HEK293 (cell line): ENCODE data around the gene DGCR6L.
"Not testable (repeated sequence)": the region's sequence is repeated elsewhere in the genome, so short reads cannot be mapped to it uniquely, and the experiment has no call there.

Experiments used
- CTCF ChIP-seq: fragments of 450-650 bp; formaldehyde crosslinking; IDR thresholded peaks from 2 replicates; pipeline ENCODE4 v1.5.1; 2016; ENCODE audit warnings: missing biosample characterization, missing genetic modification characterization
- PBX3 ChIP-seq: sonication (generic); formaldehyde crosslinking; IDR thresholded peaks from 2 replicates; pipeline ENCODE4 v1.8.1; 2022; ENCODE audit warnings: mild to moderate bottlenecking, moderate library complexity, missing genetic modification reagents
- ZBTB11 ChIP-seq: fragments of 450-650 bp; formaldehyde crosslinking; conservative IDR thresholded peaks from 2 replicates; pipeline ENCODE4 v1.5.1; 2016; ENCODE audit warnings: low read depth, missing biosample characterization, missing genetic modification characterization
- ZBTB20 ChIP-seq: fragments of 450-650 bp; formaldehyde crosslinking; IDR thresholded peaks from 2 replicates; pipeline ENCODE4 v1.5.1; 2016; ENCODE audit warnings: missing biosample characterization, missing genetic modification characterization
- ZNF169 ChIP-seq: fragments of 450-650 bp; formaldehyde crosslinking; IDR thresholded peaks from 2 replicates; pipeline ENCODE4 v1.5.1; 2016; ENCODE audit warnings: missing biosample characterization, missing genetic modification characterization
- ZNF274 ChIP-seq, 2 experiments: fragments of 200-500 bp in 1 of 2; fragments of 450-650 bp in 1 of 2; sonication (Bioruptor generic) in 1 of 2; formaldehyde crosslinking in 1 of 2; IDR thresholded peaks; 2 replicates each; pipeline versions ENCODE4 v1.5.1 to v1.6.1; 2014 to 2016; ENCODE audit warnings: borderline replicate concordance in 1 of 2, inconsistent platforms in 1 of 2, low read length in 1 of 2, missing biosample characterization in 1 of 2, missing genetic modification characterization in 1 of 2
- ZNF704 ChIP-seq: fragments of 450-650 bp; formaldehyde crosslinking; IDR thresholded peaks from 2 replicates; pipeline ENCODE4 v1.5.1; 2016; ENCODE audit warnings: missing biosample characterization, missing genetic modification characterization
- ZSCAN18 ChIP-seq: fragments of 450-650 bp; formaldehyde crosslinking; IDR thresholded peaks from 2 replicates; pipeline ENCODE4 v1.5.1; 2016; ENCODE audit warnings: missing biosample characterization, missing genetic modification characterization
- ZSCAN23 ChIP-seq: fragments of 450-650 bp; formaldehyde crosslinking; IDR thresholded peaks from 2 replicates; pipeline ENCODE4 v1.5.1; 2016; ENCODE audit warnings: missing biosample characterization, missing genetic modification characterization

- not testable (repeated sequence) for TF ChIP-seq ZNF169 (tag by site-specific recombination); ZSCAN23 (tag by site-specific recombination); CTCF; ZSCAN18 (tag by site-specific recombination); ZNF274 (IDR thresholded peaks at IDR 0.05; ENCODE audit: low read length); ZNF274 (tag by site-specific recombination; IDR thresholded peaks at IDR 0.05; ENCODE audit: borderline replicate concordance); ZNF704 (tag by site-specific recombination); ZBTB11; PBX3 (CRISPR knock-in tag); ZBTB20 (tag by site-specific recombination)
Measured at GRCh38 chr22:20320659-20321551, 1.0 kb upstream of the DGCR6L start.
